Measurements from ENCODE around the gene BORCS6. TPM values are rescaled to one million over a fixed set of nuclear protein-coding genes. Genes with fewer than 3 reads are reported as not detected.

The BORCS6 gene
- total and polyA plus RNA-seq, 2 experiments from 2014 or later, result 3.4 to 5.6 TPM

- Histone ChIP-seq H4K20me1 (ENCODE audit: insufficient read depth) (no peaks in the 10 kb centered on the region), H3K4me3 (no peak overlapping the region), H3K4me1 (ENCODE audit: insufficient read depth) (peaks cover 11% of the 10 kb centered on the region), H3K4me2 (ENCODE audit: unreplicated experiment) (no peak overlapping the region), H3F3A (ENCODE audit: insufficient read depth) (peaks cover 14% of the 10 kb centered on the region), H3K79me2 (ENCODE audit: insufficient read depth) (peaks cover 17% of the 10 kb centered on the region), H3K9me2 (ENCODE audit: insufficient read depth) (no peaks in the 10 kb centered on the region), H3K36me3 (ENCODE audit: low read depth) (peaks cover 15% of the 10 kb centered on the region; the same call in 1 of the 2 replicates), H3K9ac (no peak overlapping the region), H3K9me3 (ENCODE audit: low read depth) (no peaks in the 10 kb centered on the region), H3K27ac (no peak overlapping the region), H2AFZ (no peak overlapping the region), H3K27me3 (replicated peaks; ENCODE audit: insufficient read depth) (no peaks in the 10 kb centered on the region)
- no peak for DNase-seq
- in situ Hi-C loops (cut with MboI), result no loop called here
- TF ChIP-seq EZH2phosphoT487 (IDR thresholded peaks at IDR 0.05; ENCODE audit: insufficient read depth, low read depth), result no peak
- 82 to 86% methylated on average over 13 of the region's 13 CpGs for WGBS, 2 experiments (ENCODE audit: low coverage in 1 of 2, low lambda C conversion rate in 2 of 2, missing lambda C conversion rate in 2 of 2)
Measured at GRCh38 chr17:8147805-8148404, 42.1 kb downstream of the BORCS6 start.

GRCh38 chr17:8147141-8147804 lies 42.7 kb downstream of the BORCS6 start:
- Histone ChIP-seq H3K9me2 (ENCODE audit: insufficient read depth) (no peaks in the 10 kb centered on the region), H3K27me3 (replicated peaks; ENCODE audit: insufficient read depth) (no peaks in the 10 kb centered on the region), H3K9ac (no peak overlapping the region), H3K9me3 (ENCODE audit: low read depth) (no peaks in the 10 kb centered on the region), H2AFZ (no peak overlapping the region), H3F3A (ENCODE audit: insufficient read depth) (peaks cover 10% of the 10 kb centered on the region), H3K4me1 (ENCODE audit: insufficient read depth) (peaks cover 6% of the 10 kb centered on the region; the same call in 1 of the 2 replicates), H4K20me1 (ENCODE audit: insufficient read depth) (no peaks in the 10 kb centered on the region), H3K27ac (no peak overlapping the region), H3K4me2 (ENCODE audit: unreplicated experiment) (no peak overlapping the region), H3K79me2 (ENCODE audit: insufficient read depth) (peaks cover 17% of the 10 kb centered on the region), H3K4me3 (no peak overlapping the region), H3K36me3 (ENCODE audit: low read depth) (peaks cover 19% of the 10 kb centered on the region; the same call in 1 of the 2 replicates)
- DNase-seq, result no peak
- TF ChIP-seq EZH2 (IDR thresholded peaks at IDR 0.05; ENCODE audit: insufficient read depth, poor library complexity, severe bottlenecking), result no peak
- in situ Hi-C loops (cut with MboI), result no loop called here
- WGBS, 2 experiments (ENCODE audit: low coverage in 1 of 2, low lambda C conversion rate in 2 of 2, missing lambda C conversion rate in 2 of 2), result 85 to 90% methylated on average over 24 to 26 of the region's 26 CpGs

- Histone ChIP-seq H3F3A (ENCODE audit: insufficient read depth) (peaks cover 7% of the 10 kb centered on the region), H3K9ac (no peak overlapping the region), H3K9me3 (ENCODE audit: low read depth) (no peaks in the 10 kb centered on the region), H3K27me3 (replicated peaks; ENCODE audit: insufficient read depth) (no peaks in the 10 kb centered on the region), H3K4me3 (no peak overlapping the region), H2AFZ (no peak overlapping the region), H3K79me2 (ENCODE audit: insufficient read depth) (peaks cover 17% of the 10 kb centered on the region), H3K4me1 (ENCODE audit: insufficient read depth) (peaks cover 6% of the 10 kb centered on the region; the same call in 1 of the 2 replicates), H3K27ac (no peak overlapping the region), H3K4me2 (ENCODE audit: unreplicated experiment) (no peak overlapping the region), H3K36me3 (ENCODE audit: low read depth) (peaks cover 20% of the 10 kb centered on the region; the same call in 1 of the 2 replicates), H4K20me1 (ENCODE audit: insufficient read depth) (no peaks in the 10 kb centered on the region), H3K9me2 (ENCODE audit: insufficient read depth) (no peaks in the 10 kb centered on the region)
- DNase-seq, result no peak
- 89 to 92% methylated on average over 13 to 14 of the region's 14 CpGs for WGBS, 2 experiments (ENCODE audit: low coverage in 1 of 2, low lambda C conversion rate in 2 of 2, missing lambda C conversion rate in 2 of 2)
- in situ Hi-C loops (cut with MboI), result no loop called here
- TF ChIP-seq EZH2phosphoT487 (IDR thresholded peaks at IDR 0.05; ENCODE audit: insufficient read depth, low read depth), result no peak
Measured at GRCh38 chr17:8146381-8147140, 43.4 kb downstream of the BORCS6 start.

GRCh38 chr17:8145811-8146210 lies 44.2 kb downstream of the BORCS6 start:
- peaks cover 21% of the 10 kb centered on the region; the same call in 1 of the 2 replicates for H3K36me3 ChIP-seq (ENCODE audit: low read depth)
- 80 to 87% methylated on average over 9 to 12 of the region's 12 CpGs for WGBS, 2 experiments (ENCODE audit: low coverage in 1 of 2, low lambda C conversion rate in 2 of 2, missing lambda C conversion rate in 2 of 2)
- H3K4me2 ChIP-seq (ENCODE audit: unreplicated experiment), result no peak overlapping the region
- peaks cover 5% of the 10 kb centered on the region; the same call in 1 of the 2 replicates for H3K4me1 ChIP-seq (ENCODE audit: insufficient read depth)
- no peak overlapping the region for H3K27ac ChIP-seq
- DNase-seq, result no peak
- no peaks in the 10 kb centered on the region for H4K20me1 ChIP-seq (ENCODE audit: insufficient read depth)
- in situ Hi-C loops (cut with MboI), result no loop called here
- H2AFZ ChIP-seq, result no peak overlapping the region
- H3K9me3 ChIP-seq (ENCODE audit: low read depth), result no peaks in the 10 kb centered on the region
- no peak overlapping the region for H3K4me3 ChIP-seq
- H3F3A ChIP-seq (ENCODE audit: insufficient read depth), result peaks cover 7% of the 10 kb centered on the region
- H3K27me3 ChIP-seq (replicated peaks; ENCODE audit: insufficient read depth), result no peaks in the 10 kb centered on the region
- no peak overlapping the region for H3K9ac ChIP-seq
- H3K79me2 ChIP-seq (ENCODE audit: insufficient read depth), result peaks cover 15% of the 10 kb centered on the region
- H3K9me2 ChIP-seq (ENCODE audit: insufficient read depth), result no peaks in the 10 kb centered on the region
- TF ChIP-seq EZH2phosphoT487 (IDR thresholded peaks at IDR 0.05; ENCODE audit: insufficient read depth, low read depth), result no peak
